ENCODE measurements around the gene PDIK1L.
A peak's percentile ranks its signal among the peaks of the same experiment; 100 is the strongest.
"Not testable (repeated sequence)": the region's sequence is repeated elsewhere in the genome, so short reads cannot be mapped to it uniquely, and the experiment has no call there.

Gene PDIK1L

DNA sequence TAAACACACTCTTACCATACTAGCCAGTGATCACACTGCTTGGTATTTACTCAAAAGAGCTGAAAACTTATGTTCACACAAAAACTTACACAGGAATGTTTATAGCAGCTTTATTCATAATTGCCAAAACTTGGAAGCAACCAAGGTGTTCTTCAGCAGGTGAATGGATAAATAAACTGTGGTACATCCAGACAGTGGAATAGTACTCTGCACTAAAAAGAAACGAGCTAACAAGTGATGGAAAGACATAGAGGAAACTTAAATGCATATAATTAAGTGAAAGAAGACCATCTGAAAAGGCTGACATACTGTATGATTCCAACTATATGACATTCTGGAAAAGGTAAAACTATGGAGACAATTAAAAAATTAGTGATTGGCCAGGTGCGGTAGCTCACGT lies 20.7 kb upstream of the PDIK1L start:
- no peak for DNase-seq (ENCODE audit: low read depth)

DNA sequence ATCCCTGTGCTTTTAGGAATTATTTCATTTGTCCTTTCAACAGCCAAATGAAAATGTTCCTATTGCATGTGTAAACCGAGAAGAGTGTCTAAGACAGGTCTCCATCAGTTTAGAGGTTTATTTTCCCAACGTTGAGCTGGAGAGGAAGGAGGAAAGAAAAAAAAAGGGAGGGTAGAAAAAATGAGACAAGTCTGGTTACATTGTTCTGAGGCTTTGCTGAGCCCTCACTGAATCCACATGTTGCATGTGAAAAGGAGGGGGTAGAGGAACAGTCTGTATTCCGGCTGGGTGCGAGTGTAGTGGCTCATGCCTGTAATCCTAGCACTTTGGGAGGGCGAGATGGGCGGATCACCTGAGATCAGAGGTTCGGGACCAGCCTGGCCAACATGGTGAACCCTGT lies 19.2 kb upstream of the PDIK1L start:
- no peak for DNase-seq (ENCODE audit: low read depth)

DNA sequence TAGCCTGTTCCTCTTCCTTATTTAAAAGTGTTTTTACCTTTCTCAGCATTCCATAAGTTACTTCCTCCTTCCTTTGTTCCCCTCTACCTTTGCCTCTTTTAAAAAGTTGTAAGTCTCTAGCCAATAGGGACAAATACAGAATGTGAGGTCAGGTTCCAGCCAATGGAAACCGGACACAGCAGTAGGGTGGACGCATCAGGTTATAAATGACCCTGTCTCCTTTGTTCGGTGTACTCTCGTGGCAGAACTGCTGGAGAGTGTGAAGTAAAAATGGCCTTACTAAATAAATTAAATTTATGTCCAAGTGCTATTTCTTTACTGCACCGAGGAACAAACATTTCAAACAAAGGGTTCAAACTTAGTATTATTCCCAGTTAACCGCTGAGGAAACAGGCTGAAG lies 18.1 kb upstream of the PDIK1L start:
- DNase-seq (ENCODE audit: low read depth) = not testable (repeated sequence)

DNA sequence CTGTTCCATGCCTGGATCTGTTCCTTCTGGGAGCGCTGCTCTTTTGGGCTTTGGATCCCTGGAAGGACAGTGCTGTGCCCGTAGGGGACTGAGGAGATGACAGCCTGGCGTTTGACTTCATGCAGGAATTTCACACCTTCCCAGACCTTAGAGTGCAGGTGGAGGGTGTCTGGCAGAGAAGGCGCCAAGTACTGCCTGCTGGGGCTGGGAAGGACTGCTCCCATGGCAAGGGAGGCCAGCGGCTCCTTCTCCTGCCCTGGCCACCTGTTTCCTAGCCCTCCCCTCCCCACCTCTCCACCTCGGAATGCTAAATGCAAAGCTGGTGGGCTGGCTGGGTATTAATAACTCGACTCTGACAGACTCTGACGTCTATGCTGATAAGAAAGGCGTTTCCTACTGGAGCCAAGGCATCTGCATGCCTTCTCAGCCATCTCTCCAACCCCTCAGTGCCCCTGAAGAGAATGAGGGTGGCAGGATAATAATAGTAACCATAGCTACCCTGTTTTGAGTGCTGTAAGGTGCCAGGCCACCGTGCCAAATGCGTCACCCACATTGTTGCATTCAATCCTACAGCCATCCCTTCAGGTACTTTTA lies 17.5 kb upstream of the PDIK1L start:
- no peak for DNase-seq (ENCODE audit: low read depth)

DNA sequence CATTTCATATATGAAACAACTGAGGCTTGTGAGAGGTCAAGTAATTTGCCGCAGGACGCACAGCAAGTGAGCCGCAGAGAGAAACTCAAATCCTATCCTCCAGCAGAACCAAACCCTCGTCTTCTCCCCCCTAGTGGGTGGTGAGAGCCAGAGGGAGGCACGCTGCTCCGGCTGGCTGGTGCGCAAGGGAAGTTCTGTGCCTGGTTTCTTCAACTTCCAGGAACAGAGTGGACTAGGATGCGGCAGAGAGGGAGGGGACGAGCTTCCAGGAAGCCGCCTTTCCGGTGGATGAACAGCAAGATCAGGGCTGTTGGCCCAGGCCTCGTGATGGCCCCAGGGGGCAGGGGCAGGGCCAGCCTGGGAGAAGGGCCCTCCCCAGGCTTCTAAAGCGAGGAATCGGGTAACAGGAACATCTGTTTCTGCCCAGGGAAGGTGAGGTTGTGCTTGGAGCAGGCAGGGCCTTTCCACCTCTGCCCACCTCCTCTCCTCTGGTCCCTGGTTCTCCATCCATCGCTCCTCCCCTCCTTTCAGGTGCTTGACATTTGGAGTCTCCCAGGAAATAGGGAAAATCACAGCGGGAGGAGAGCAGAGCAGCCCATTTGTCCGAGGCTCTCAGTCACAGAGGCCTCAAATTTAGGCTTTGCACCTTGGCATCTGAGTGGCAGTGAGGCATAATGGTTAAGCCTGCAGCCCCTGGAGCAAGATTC lies 16.8 kb upstream of the PDIK1L start:
- no peak for DNase-seq (ENCODE audit: low read depth)

- DNase-seq (ENCODE audit: low read depth) = no peak
These were observed 15.2 kb upstream of the PDIK1L start for GRCh38 chr1:26096471-26096870.

DNA sequence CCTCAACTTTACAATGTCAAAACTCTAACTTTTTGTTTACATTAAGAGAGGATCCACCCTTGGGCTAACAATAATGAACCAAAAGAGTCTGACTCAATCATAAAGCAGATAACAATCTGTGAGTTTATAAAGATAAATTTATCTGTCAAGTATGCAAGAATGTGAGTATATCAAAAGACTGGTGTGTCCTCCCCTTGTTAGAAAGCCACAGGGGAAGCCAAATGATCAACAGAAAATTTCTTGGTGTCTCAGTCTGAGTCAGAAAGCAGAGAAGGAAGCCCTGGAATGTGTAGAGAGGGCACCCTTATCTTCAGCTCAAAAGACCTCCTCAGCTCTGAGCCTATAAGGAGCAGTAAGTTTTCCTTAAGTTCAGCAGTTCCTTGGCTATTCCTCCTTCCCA lies 13.9 kb upstream of the PDIK1L start:
- no peak for DNase-seq (ENCODE audit: low read depth)

GRCh38 chr1:26098602-26099001 lies 13.0 kb upstream of the PDIK1L start:
- DNase-seq (ENCODE audit: low read depth) = no peak

DNA sequence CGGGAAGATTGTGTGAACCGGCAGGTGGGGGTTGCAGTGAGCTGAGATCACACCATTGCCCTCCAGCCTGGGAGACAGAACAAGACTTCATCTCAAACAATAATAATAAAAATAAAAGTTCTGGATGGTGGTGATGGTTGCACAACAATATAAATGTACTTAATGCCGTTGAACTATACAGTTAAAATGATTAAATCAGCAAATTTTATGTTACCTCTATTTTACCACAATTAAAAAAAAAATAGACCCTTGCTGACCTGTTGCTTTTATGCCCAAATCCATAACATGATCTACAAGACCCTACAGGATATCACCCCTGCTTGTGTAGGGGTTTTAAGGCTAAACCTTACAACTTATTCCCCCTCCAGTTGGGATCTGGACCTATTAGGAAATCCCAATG lies 11.8 kb upstream of the PDIK1L start:
- DNase-seq (ENCODE audit: low read depth) = no peak

DNA sequence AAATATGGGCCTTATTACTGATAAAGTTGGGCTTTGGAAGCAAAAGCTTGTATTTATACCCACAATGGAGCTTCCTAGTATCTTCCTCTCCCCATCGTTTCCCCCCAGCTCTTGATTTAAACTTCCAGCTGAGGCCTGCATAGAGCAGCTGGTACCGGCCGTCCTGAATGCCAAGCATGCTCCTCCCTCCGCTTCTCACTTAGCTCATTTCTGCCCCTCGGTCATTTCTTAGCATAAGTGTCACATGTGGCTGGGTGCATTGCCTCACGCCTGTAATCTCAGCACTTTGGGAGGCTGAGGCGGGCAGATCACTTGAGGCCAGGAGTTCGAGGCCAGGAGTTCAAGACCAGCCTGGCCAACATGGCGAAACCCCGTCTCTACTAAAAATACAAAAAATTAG lies 11.4 kb upstream of the PDIK1L start:
- not testable (repeated sequence) for DNase-seq (ENCODE audit: low read depth)

GRCh38 chr1:26102119-26102518 lies 9.5 kb upstream of the PDIK1L start:
- no peak for DNase-seq (ENCODE audit: low read depth)

DNA sequence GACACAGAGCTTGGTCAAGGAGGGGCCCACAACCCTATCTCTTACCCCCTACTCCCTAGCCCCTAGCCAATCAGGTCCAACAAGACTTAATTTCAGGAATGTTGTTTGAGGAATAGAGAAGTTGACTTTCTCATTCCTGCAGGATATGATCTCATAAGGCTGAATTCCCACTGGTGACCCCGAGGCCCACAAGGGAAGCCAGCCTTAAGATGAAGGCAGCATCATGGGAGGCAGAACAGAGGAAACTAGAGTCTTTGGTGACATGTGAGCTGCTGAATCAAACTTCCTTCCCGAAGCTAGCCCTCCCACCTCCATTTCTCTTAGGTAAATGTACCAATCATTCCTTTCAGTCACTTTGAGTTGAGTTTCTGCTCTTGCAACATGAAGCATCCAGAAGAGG lies 9.1 kb upstream of the PDIK1L start:
- DNase-seq (ENCODE audit: low read depth) = no peak

- not testable (repeated sequence) for DNase-seq (ENCODE audit: low read depth)
These were observed 6.4 kb upstream of the PDIK1L start for GRCh38 chr1:26105226-26105548.

- DNase-seq (ENCODE audit: low read depth) = no peak
These were observed 2.1 kb upstream of the PDIK1L start for GRCh38 chr1:26109229-26110164.

GRCh38 chr1:26110731-26111529 lies 694 bp upstream of the PDIK1L start:
- DNase-seq (ENCODE audit: low read depth) = peak; percentile 26

GRCh38 chr1:26112407-26112775 lies 767 bp downstream of the PDIK1L start:
- no peak for DNase-seq (ENCODE audit: low read depth)

GRCh38 chr1:26114165-26114927 lies 2.7 kb downstream of the PDIK1L start:
- DNase-seq (ENCODE audit: low read depth) = no peak

GRCh38 chr1:26119892-26120608 lies 8.4 kb downstream of the PDIK1L start:
- DNase-seq (ENCODE audit: low read depth) = no peak

GRCh38 chr1:26121854-26122773 lies 10.5 kb downstream of the PDIK1L start:
- DNase-seq (ENCODE audit: low read depth) = peak; percentile 35

Data from GM04504 (cell line).